ENCODE data around the gene ZNF30. TPM values are rescaled to one million over a fixed set of nuclear protein-coding genes. Genes with fewer than 3 reads are reported as not detected.

ZNF30 gene
- 1 to 10 TPM; 1.3 to 2.1 TPM for total RNA-seq

DNA sequence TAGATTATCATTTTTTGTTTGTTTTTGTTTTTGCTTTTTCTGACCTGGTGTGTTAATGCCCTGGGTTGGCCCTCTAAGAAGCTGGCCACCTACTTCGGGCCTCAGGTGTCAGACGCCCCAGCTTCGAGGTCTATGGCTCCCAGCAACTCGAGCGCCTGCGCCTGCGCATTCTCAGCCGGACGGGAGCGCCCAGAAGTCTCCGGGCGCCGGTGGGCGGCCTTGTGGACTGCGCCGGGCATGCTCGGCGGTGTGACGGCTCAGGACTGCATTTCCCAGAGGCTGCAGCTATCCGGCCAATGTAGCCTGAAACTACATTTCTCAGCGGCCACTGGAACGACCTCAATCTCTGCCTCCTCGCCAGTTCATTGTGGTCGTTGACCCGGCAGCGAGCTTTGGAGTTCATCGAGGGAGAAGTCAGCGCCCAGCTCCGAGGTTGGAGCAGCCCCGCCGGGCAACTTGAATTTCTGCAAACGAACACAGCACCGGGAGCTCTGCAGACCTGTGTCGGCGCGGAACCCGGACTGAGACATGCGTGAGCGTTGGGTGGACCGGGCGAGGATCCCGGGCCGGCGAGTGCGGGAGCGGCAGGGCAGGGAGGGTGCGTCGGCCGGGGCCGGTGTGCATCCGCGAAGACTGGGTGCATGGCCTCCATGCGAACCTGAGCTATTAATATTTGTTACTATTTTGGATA lies at the start of gene ZNF30:
ZNF30 (plus strand) TSS at position 219 of the 691 bp plus-strand sequence. CDS start 3,045 bp downstream, outside the sequence.
- Histone ChIP-seq H3K9me3 (no peaks in the 10 kb centered on the region), H3K4me1 (peaks cover 5% of the 10 kb centered on the region), H3K27me3 (no peaks in the 10 kb centered on the region), H3K36me3 (no peaks in the 10 kb centered on the region), H3K4me3 (peak within 1 kb of the TSS; percentile 61), H3K9ac (ENCODE audit: low read depth in 2 of 2, low read length in 2 of 2) (peak within 1 kb of the TSS; percentile 71 to 74), H3K27ac (peak within 1 kb of the TSS; percentile 64)
- DNase-seq = peak; percentile 89
- intact Hi-C loops (cut with DNase I) = no loop called here
- TF ChIP-seq, protein P1, sequence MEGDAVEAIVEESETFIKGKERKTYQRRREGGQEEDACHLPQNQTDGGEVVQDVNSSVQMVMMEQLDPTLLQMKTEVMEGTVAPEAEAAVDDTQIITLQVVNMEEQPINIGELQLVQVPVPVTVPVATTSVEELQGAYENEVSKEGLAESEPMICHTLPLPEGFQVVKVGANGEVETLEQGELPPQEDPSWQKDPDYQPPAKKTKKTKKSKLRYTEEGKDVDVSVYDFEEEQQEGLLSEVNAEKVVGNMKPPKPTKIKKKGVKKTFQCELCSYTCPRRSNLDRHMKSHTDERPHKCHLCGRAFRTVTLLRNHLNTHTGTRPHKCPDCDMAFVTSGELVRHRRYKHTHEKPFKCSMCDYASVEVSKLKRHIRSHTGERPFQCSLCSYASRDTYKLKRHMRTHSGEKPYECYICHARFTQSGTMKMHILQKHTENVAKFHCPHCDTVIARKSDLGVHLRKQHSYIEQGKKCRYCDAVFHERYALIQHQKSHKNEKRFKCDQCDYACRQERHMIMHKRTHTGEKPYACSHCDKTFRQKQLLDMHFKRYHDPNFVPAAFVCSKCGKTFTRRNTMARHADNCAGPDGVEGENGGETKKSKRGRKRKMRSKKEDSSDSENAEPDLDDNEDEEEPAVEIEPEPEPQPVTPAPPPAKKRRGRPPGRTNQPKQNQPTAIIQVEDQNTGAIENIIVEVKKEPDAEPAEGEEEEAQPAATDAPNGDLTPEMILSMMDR (IDR thresholded peaks at IDR 0.05) = no peak

DNA sequence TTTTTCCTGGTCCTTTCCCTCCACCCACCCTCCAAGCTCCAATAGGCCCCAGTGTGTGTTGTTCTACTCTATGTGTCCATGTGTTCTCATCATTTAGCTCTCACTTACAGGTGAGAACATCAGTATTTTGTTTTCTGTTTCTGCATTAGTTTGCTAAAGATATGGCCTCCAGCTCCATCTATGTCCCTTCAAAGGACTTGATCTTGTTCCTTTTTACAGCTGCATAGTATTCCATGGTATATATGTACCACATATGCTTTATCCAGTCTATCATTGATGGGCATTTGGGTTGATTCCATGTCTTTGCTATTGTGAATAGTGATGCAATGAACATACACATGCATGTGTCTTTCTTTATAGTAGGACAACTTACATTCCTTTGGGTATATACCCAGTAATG lies 47.1 kb upstream of the ZNF30 start:
- no peaks in the 10 kb centered on the region for H3K27me3 ChIP-seq
- H3K4me1 ChIP-seq = no peaks in the 10 kb centered on the region
- H3K27ac ChIP-seq = no peak overlapping the region
- intact Hi-C loops (cut with DNase I) = no loop called here
- no peak overlapping the region for H3K9ac ChIP-seq (ENCODE audit: low read depth in 2 of 2, low read length in 2 of 2)
- TF ChIP-seq, protein P1 (IDR thresholded peaks at IDR 0.05) = no peak
- no peak overlapping the region for H3K4me3 ChIP-seq
- no peaks in the 10 kb centered on the region for H3K9me3 ChIP-seq
- H3K36me3 ChIP-seq = no peaks in the 10 kb centered on the region
- DNase-seq = no peak

DNA sequence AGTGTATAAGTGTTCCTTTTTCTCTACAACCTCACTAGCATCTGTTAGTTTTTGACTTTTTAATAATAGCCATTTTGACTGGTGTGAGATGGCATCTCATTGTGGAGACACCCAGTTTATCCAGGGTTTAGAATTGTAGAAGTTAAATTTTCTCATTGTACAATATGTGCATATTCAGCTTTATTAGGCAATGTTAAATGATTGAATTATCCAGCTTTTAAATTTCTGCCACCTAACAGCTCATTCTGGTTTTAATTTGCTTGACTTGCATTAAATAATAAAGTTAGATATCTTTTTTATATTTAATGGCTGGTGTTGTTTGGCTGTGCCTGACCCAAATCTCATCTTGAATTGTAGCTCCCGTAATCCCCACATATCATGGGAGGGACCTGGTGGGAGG lies 46.7 kb upstream of the ZNF30 start:
- TF ChIP-seq, protein P1 (IDR thresholded peaks at IDR 0.05) = no peak
- no peak for DNase-seq
- Histone ChIP-seq H3K4me3 (no peak overlapping the region), H3K27ac (no peak overlapping the region), H3K4me1 (no peaks in the 10 kb centered on the region), H3K27me3 (no peaks in the 10 kb centered on the region), H3K36me3 (no peaks in the 10 kb centered on the region), H3K9ac (ENCODE audit: low read depth in 2 of 2, low read length in 2 of 2) (no peak overlapping the region), H3K9me3 (no peaks in the 10 kb centered on the region)
- intact Hi-C loops (cut with DNase I) = no loop called here

DNA sequence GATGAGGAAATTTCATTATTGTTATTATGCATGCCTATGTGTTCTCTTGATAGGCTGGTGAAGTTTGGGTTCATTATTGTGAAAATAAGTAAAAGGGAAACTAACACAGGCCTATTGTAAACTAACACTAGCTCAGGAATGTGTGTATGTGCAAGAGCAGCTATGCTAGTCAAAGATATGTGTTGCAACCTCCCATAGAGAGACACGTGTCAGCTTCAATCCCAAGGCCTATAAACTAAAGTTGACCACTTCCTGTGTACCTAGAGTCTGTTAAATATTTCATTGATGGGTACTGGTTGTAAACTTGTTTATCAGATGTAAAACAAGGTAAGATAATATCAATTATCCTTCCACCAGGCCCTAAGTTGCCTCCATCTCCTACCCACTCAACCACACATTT lies 44.7 kb upstream of the ZNF30 start:
- no peak for DNase-seq
- no peak overlapping the region for H3K9ac ChIP-seq (ENCODE audit: low read depth in 2 of 2, low read length in 2 of 2)

DNA sequence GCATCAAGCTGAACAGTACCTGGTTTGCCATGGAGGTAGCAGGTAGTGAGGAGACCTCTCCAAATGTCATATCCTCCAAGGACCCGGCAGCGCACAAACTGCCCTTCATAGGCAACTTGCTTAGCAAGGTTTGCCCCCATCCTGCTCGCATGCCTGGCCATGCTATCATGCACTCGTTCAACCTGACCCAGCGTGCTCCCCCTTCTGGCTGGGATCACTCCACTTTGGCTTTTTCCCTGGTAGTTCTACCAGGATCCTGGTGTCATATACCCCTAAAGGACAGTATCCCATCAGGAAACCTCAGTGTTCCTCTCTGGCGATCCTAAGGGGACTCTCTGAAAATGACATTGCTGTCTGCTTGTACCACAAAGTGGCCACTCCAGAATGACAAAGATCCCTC lies 38.6 kb upstream of the ZNF30 start:
- intact Hi-C loops (cut with DNase I) = no loop called here
- H3K4me1 ChIP-seq = no peaks in the 10 kb centered on the region
- no peak overlapping the region for H3K4me3 ChIP-seq
- no peaks in the 10 kb centered on the region for H3K36me3 ChIP-seq
- TF ChIP-seq, protein P1 (IDR thresholded peaks at IDR 0.05) = no peak
- no peak overlapping the region for H3K27ac ChIP-seq
- no peak overlapping the region for H3K9ac ChIP-seq (ENCODE audit: low read depth in 2 of 2, low read length in 2 of 2)
- H3K9me3 ChIP-seq = no peaks in the 10 kb centered on the region
- no peaks in the 10 kb centered on the region for H3K27me3 ChIP-seq
- no peak for DNase-seq

More for the DNA sequence above, 44.7 kb upstream of the ZNF30 start:
- TF ChIP-seq, protein P1 (IDR thresholded peaks at IDR 0.05) = no peak
- Histone ChIP-seq H3K9me3 (no peaks in the 10 kb centered on the region), H3K4me3 (no peak overlapping the region), H3K36me3 (no peaks in the 10 kb centered on the region), H3K27ac (no peak overlapping the region), H3K27me3 (no peaks in the 10 kb centered on the region), H3K4me1 (no peaks in the 10 kb centered on the region)
- intact Hi-C loops (cut with DNase I) = no loop called here

Measured in colonic mucosa (tissue), 4 donors.